RCC 7860 (cell line): Measurements from ENCODE around the gene CKS2.

Experiments
- DNase-seq: peaks from one replicate; pipeline ENCODE4 v3.0.0-alpha.2; 2015; ENCODE audit warnings: low spot score
- FAIRE-seq: peaks from 2 replicates; lab custom pipeline; 2012; peaks lifted over from hg19 to GRCh38; lab: Jason Lieb, UNC

Gene CKS2

GRCh38 chr9:89363921-89364665 lies 53.1 kb downstream of the CKS2 start:
- FAIRE-seq: no peak
- DNase-seq: no peak

GRCh38 chr9:89364666-89365531 lies 53.9 kb downstream of the CKS2 start:
- FAIRE-seq: no peak
- no peak for DNase-seq

GRCh38 chr9:89365532-89365912 lies 54.5 kb downstream of the CKS2 start:
- DNase-seq (no peak), FAIRE-seq (no peak)
